K562 (cell line): ENCODE measurements around the gene MAN1A1. TPM values are rescaled to one million over a fixed set of nuclear protein-coding genes. Genes with fewer than 3 reads are reported as not detected.

ENCODE experiments used
- ATAC-seq: fragments of 200-7000 bp; cut with Tn5 transposase; 3 replicates; pipeline ENCODE4 v1.9.1; 2020; ENCODE audit warnings: moderate library complexity
- BruUV-seq: library from RNA; stranded (reverse); fragments of 400-500 nt; replicated peaks from 2 replicates; lab custom pipeline; 2021; lab: Mats Ljungman, UMichigan
- CTCF ChIA-PET: fragments of 300-600 bp; formaldehyde crosslinking; extraction: SDS; loops from one replicate; lab custom pipeline; 2021; ENCODE audit warnings: low intra/inter-chr PET ratio; lab: Yijun Ruan, JAX
- POLR2A ChIA-PET: fragments of 300-600, 350-650 bp; sonication (Branson Sonifier 250); formaldehyde crosslinking; extraction: SDS; loops from one replicate; lab custom pipeline; 2021; ENCODE audit warnings: antibody characterized with exemption, inconsistent platforms; lab: Yijun Ruan, JAX
- DNase-seq, 4 experiments: peaks; one replicate each; pipeline versions ENCODE4 v3.0.0 to v3.0.0-alpha.2; 2011 to 2018; ENCODE audit warnings: low spot score in 3 of 4, mixed read lengths in 3 of 4; ENCODE audit errors: extremely low read depth in 1 of 4
- FAIRE-seq: peaks from 2 replicates; lab custom pipeline; 2011; peaks lifted over from hg19 to GRCh38; lab: Jason Lieb, UNC
- H2AFZ ChIP-seq: 2 replicates; pipeline ENCODE4 v1.6.0; 2011; ENCODE audit warnings: low read depth, low read length, control low read depth, inconsistent platforms
- H3K27ac ChIP-seq: fragments of 200-600 bp; 3 replicates; pipeline ENCODE4 v1.8.0; 2011; ENCODE audit warnings: low read depth, mild to moderate bottlenecking, control low read depth, inconsistent platforms, low read length, moderate library complexity, mixed read lengths; ENCODE audit errors: extremely low read depth
- H3K27me3 ChIP-seq, 2 experiments: fragments of 300-600 bp in 1 of 2; 2 replicates in 1 of 2; 3 replicates in 1 of 2; pipeline versions ENCODE4 v1.6.0 to v1.8.0; 2011; ENCODE audit warnings: inconsistent platforms in 2 of 2, low read length in 2 of 2, mild to moderate bottlenecking in 1 of 2, mixed read lengths in 1 of 2, moderate library complexity in 1 of 2; ENCODE audit not compliant: control insufficient read depth in 2 of 2, insufficient read depth in 2 of 2
- H3K36me3 ChIP-seq: fragments of 300-600 bp; 3 replicates; pipeline ENCODE4 v1.8.0; 2011; ENCODE audit warnings: mild to moderate bottlenecking, low read length, inconsistent platforms; ENCODE audit not compliant: control insufficient read depth, insufficient read depth
- H3K4me1 ChIP-seq, 2 experiments: fragments of 200-600 bp in 1 of 2; replicated peaks in 1 of 2; 2 replicates in 1 of 2; 3 replicates in 1 of 2; pipeline versions ENCODE4 v1.5.1 to v1.8.0; 2011; ENCODE audit warnings: inconsistent platforms in 2 of 2, low read length in 2 of 2, mild to moderate bottlenecking in 1 of 2, mixed read lengths in 1 of 2, moderate library complexity in 1 of 2; ENCODE audit not compliant: control insufficient read depth in 2 of 2, insufficient read depth in 2 of 2
- H3K4me2 ChIP-seq: 2 replicates; pipeline ENCODE4 v1.6.1; 2011; ENCODE audit warnings: low read length, control low read depth, inconsistent platforms, mixed read lengths; ENCODE audit not compliant: insufficient read depth
- H3K4me3 ChIP-seq: fragments of 200-600 bp; sonication (generic), shearing (Covaris generic); 2 replicates; pipeline ENCODE4 v1.5.1; 2016; ENCODE audit warnings: control low read depth, inconsistent platforms
- H3K79me2 ChIP-seq: fragments of 200-600 bp; 3 replicates; pipeline ENCODE4 v1.8.0; 2011; ENCODE audit warnings: low read length, inconsistent platforms; ENCODE audit not compliant: control insufficient read depth, insufficient read depth
- H3K9ac ChIP-seq, 2 experiments: 2 replicates each; pipeline versions ENCODE4 v1.6.0 to v1.6.1; 2011; ENCODE audit warnings: low read depth in 2 of 2, low read length in 2 of 2, control low read depth in 1 of 2, inconsistent platforms in 1 of 2, mild to moderate bottlenecking in 1 of 2, mixed read lengths in 1 of 2; ENCODE audit not compliant: insufficient read depth in 1 of 2
- H3K9me1 ChIP-seq: one replicate; pipeline ENCODE4 v1.6.0; 2011; ENCODE audit warnings: inconsistent platforms, mild to moderate bottlenecking, low read length, moderate library complexity; ENCODE audit not compliant: control insufficient read depth, insufficient read depth
- H3K9me3 ChIP-seq: replicated peaks from 2 replicates; pipeline ENCODE4 v1.5.1; 2011; ENCODE audit warnings: low read depth, low read length, inconsistent platforms; ENCODE audit not compliant: control insufficient read depth, insufficient read depth
- H4K20me1 ChIP-seq: replicated peaks from 2 replicates; pipeline ENCODE4 v1.6.1; 2011; ENCODE audit warnings: low read length, inconsistent platforms, mixed read lengths; ENCODE audit not compliant: control insufficient read depth, insufficient read depth
- CTCF ChIP-seq, 3 experiments: IDR thresholded peaks in 2 of 3; conservative IDR thresholded peaks in 1 of 3; 2 replicates each; pipeline ENCODE4 v1.5.1; 2011 to 2012; ENCODE audit warnings: low read length in 3 of 3, mild to moderate bottlenecking in 3 of 3, control low read depth in 2 of 3, improper control_type of control experiment in 1 of 3, inconsistent platforms in 1 of 3, low read depth in 1 of 3, mixed read lengths in 1 of 3, moderate library complexity in 1 of 3; ENCODE audit not compliant: insufficient read depth in 2 of 3
- E4F1 ChIP-seq: fragments of 250-450 bp; sonication (Bioruptor Pico); IDR thresholded peaks from 2 replicates; pipeline ENCODE4 v1.5.0; 2021; ENCODE audit warnings: mild to moderate bottlenecking, borderline replicate concordance
- HMBOX1 ChIP-seq: sonication (generic); IDR thresholded peaks from 2 replicates; pipeline ENCODE4 v1.6.1; 2016
- NUFIP1 ChIP-seq: fragments of 450-650 bp; IDR thresholded peaks from 2 replicates; pipeline ENCODE4 v1.6.1; 2018; ENCODE audit not compliant: partially characterized antibody
- PML ChIP-seq: IDR thresholded peaks from 2 replicates; pipeline ENCODE4 v1.6.1; 2012; ENCODE audit warnings: low read length, inconsistent platforms
- RAD21 ChIP-seq, 2 experiments: fragments of 250-450 bp in 1 of 2; fragments of 450-650 bp in 1 of 2; sonication (Bioruptor Pico) in 1 of 2; formaldehyde crosslinking in 1 of 2; IDR thresholded peaks in 1 of 2; conservative IDR thresholded peaks in 1 of 2; 2 replicates each; pipeline versions ENCODE4 v1.4.0 to v1.8.0; 2020 to 2022; ENCODE audit warnings: mild to moderate bottlenecking in 2 of 2, moderate library complexity in 1 of 2
- SMARCA4 ChIP-seq: fragments of 450-650 bp; IDR thresholded peaks from 2 replicates; pipeline ENCODE4 v1.6.1; 2016
- WGBS: fragments of 100-300 bp; shearing (Covaris generic); methylation state at CpG from one replicate; pipeline ENCODE4 v1.1.6; 2016; ENCODE audit warnings: low coverage, mixed read lengths; ENCODE audit not compliant: insufficient coverage; ENCODE audit errors: missing lambda C conversion rate; 5-methylcytosine and 5-hydroxymethylcytosine counted together
- in situ Hi-C: fragments of 300-500 bp; cut with MboI; formaldehyde crosslinking; loops from 4 replicates; pipeline ENCODE4 v1.15.0; 2018; ENCODE audit warnings: inconsistent platforms, mixed read lengths
- intact Hi-C: fragments of 100-400 bp; cut with micrococcal nuclease; formaldehyde crosslinking; loops from 2 replicates; pipeline ENCODE4 v1.14.2; 2022
- polyA plus RNA-seq, 8 experiments: library from polyadenylated mRNA; depleted of rRNA in 4 of 8; stranded (reverse) in 5 of 8; unstranded in 3 of 8; fragments of >200 nt; fragmentation: Nextera tagmentation in 2 of 8; fragmentation: Illumina TruSeq in 1 of 8; extraction: Ambion mirVana in 2 of 8; extraction: Trizol in 1 of 8; gene quantifications; 2 replicates each; pipeline versions ENCODE4 v1.2.1 to v1.2.3, GENCODE V29; 2011 to 2014; ENCODE audit warnings: inconsistent platforms in 1 of 8, missing spikeins in 1 of 8
- total RNA-seq, 7 experiments: library from RNA; depleted of rRNA in 6 of 7; stranded (reverse); fragments of >200 nt in 6 of 7; fragmentation: Illumina TruSeq in 2 of 7; extraction: Trizol in 2 of 7; gene quantifications; 2 replicates each; pipeline versions ENCODE4 v1.2.1 to v1.2.3, GENCODE V29; 2011 to 2021; ENCODE audit warnings: low replicate concordance in 1 of 7

MAN1A1 gene
- total and polyA plus RNA-seq, 9 of the 15 experiments (the other 6 are each of a cell fraction or from before 2014, with no cell fraction given): 24.5 to 78.4 (median 59.7) TPM

DNA sequence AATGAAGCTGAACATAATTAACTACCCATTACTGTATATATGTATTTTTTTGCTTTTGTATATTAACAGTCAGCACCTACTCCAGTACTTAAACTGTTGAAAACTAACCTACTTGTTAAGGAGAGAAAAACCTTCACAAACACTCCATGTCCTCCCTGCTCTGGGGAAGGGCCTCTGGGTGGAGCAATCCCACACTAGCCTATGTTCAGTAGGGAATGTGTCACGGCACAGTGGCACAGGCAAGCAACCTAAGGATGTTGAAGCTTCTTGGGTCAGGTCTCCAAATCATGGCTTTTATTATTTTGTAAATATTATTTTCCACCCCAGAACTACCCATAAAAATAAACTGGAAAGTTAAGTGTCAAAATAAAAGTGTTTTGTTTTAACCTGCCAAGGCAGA lies 5.3 kb downstream of the MAN1A1 start:
- no peaks in the 10 kb centered on the region for H3K27me3 ChIP-seq
- H4K20me1 ChIP-seq: peaks cover 37% of the 10 kb centered on the region
- H3K4me3 ChIP-seq: peak overlapping the region; percentile 77; the same call in 1 of the 2 replicates
- H3K9ac ChIP-seq: peak overlapping the region; percentile 80 to 88; a peak in 2 of 4 replicates
- H3K9me1 ChIP-seq: no peaks in the 10 kb centered on the region
- no peak for FAIRE-seq
- peaks cover 16 to 43% of the 10 kb centered on the region in 2 experiments for H3K4me1 ChIP-seq
- WGBS: 9% methylated on average over 1 of the region's 1 CpG
- TF ChIP-seq RAD21 (CRISPR knock-in tag; conservative IDR thresholded peaks at IDR 0.05 in 1 of 2, IDR thresholded peaks at IDR 0.05 in 1 of 2) (peak in 1 of 2 experiments; percentile 17; a peak in 2 of 4 replicates), SMARCA4 (0 out of 2 replicates have a peak, but pooled peaks have one; percentile 20), NUFIP1 (no peak), CTCF (IDR thresholded peaks at IDR 0.05 in 2 of 3, conservative IDR thresholded peaks at IDR 0.05 in 1 of 3; ENCODE audit: insufficient read depth in 2 of 3, low read depth in 1 of 3, low read length in 3 of 3) (0 out of 6 replicates have a peak, but pooled peaks have one; percentile 4 to 23 (median 6)), PML (peak; percentile 29; the same call in 1 of the 2 replicates), E4F1 (CRISPR knock-in tag) (no peak), HMBOX1 (0 out of 2 replicates have a peak, but pooled peaks have one; percentile 37)
- TF ChIP-seq, all 486 proteins: peak for 5
- ChIA-PET CTCF (no interaction called here), POLR2A (interaction anchor here (1.2 kb wide), 1 partner anchor 22 kb away, joined by 4 read pairs; no protein-coding TSS in a partner anchor)
- H3K4me2 ChIP-seq: peak overlapping the region; percentile 63
- no peaks in the 10 kb centered on the region for H3K9me3 ChIP-seq
- no peak overlapping the region for H2AFZ ChIP-seq
- H3K79me2 ChIP-seq: peaks cover 100% of the 10 kb centered on the region
- no TSS peak for BruUV-seq
- no peak overlapping the region for H3K27ac ChIP-seq
- ATAC-seq: peak; percentile 14; the same call in 2 of the 3 replicates
- in situ Hi-C loops: no loop called here
- DNase-seq: peak in 1 of 4 experiments; percentile 19
- H3K36me3 ChIP-seq: peaks cover 80% of the 10 kb centered on the region
- intact Hi-C loops: loop anchor here (5.0 kb wide), 1 partner anchor 377 kb away; no protein-coding TSS in a partner anchor
